ENCODE results near the gene CEP295NL. TPM values are rescaled to one million over a fixed set of nuclear protein-coding genes. Genes with fewer than 3 reads are reported as not detected.

The CEP295NL gene
- total and polyA plus RNA-seq, 2 of the 13 experiments (the other 11 are each of a cell fraction or from before 2014, with no cell fraction given) = not detected

GRCh38 chr17:78951967-78952551 is 49.1 kb upstream of the CEP295NL start (continued):
- TF ChIP-seq, protein P1, sequence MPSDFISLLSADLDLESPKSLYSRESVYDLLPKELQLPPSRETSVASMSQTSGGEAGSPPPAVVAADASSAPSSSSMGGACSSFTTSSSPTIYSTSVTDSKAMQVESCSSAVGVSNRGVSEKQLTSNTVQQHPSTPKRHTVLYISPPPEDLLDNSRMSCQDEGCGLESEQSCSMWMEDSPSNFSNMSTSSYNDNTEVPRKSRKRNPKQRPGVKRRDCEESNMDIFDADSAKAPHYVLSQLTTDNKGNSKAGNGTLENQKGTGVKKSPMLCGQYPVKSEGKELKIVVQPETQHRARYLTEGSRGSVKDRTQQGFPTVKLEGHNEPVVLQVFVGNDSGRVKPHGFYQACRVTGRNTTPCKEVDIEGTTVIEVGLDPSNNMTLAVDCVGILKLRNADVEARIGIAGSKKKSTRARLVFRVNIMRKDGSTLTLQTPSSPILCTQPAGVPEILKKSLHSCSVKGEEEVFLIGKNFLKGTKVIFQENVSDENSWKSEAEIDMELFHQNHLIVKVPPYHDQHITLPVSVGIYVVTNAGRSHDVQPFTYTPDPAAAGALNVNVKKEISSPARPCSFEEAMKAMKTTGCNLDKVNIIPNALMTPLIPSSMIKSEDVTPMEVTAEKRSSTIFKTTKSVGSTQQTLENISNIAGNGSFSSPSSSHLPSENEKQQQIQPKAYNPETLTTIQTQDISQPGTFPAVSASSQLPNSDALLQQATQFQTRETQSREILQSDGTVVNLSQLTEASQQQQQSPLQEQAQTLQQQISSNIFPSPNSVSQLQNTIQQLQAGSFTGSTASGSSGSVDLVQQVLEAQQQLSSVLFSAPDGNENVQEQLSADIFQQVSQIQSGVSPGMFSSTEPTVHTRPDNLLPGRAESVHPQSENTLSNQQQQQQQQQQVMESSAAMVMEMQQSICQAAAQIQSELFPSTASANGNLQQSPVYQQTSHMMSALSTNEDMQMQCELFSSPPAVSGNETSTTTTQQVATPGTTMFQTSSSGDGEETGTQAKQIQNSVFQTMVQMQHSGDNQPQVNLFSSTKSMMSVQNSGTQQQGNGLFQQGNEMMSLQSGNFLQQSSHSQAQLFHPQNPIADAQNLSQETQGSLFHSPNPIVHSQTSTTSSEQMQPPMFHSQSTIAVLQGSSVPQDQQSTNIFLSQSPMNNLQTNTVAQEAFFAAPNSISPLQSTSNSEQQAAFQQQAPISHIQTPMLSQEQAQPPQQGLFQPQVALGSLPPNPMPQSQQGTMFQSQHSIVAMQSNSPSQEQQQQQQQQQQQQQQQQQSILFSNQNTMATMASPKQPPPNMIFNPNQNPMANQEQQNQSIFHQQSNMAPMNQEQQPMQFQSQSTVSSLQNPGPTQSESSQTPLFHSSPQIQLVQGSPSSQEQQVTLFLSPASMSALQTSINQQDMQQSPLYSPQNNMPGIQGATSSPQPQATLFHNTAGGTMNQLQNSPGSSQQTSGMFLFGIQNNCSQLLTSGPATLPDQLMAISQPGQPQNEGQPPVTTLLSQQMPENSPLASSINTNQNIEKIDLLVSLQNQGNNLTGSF (CRISPR knock-in tag; IDR thresholded peaks at IDR 0.05) = no peak
- TF ChIP-seq GFI1 (CRISPR knock-in tag; IDR thresholded peaks at IDR 0.05; ENCODE audit: borderline replicate concordance) (peak; percentile 74), SAP130 (CRISPR knock-in tag; IDR thresholded peaks at IDR 0.05; ENCODE audit: low read depth) (peak; percentile 60), HOXA3 (CRISPR knock-in tag; IDR thresholded peaks at IDR 0.05) (peak; percentile 41; the same call in 1 of the 2 replicates), ZNF761 (CRISPR knock-in tag; conservative IDR thresholded peaks at IDR 0.05) (no peak), AHDC1 (CRISPR knock-in tag; IDR thresholded peaks at IDR 0.05; ENCODE audit: borderline replicate concordance) (0 out of 2 replicates have a peak, but pooled peaks have one; percentile 37), TBX2 (CRISPR knock-in tag; IDR thresholded peaks at IDR 0.05; ENCODE audit: borderline replicate concordance) (peak; percentile 18; the same call in 1 of the 2 replicates), ATM (IDR thresholded peaks at IDR 0.05; ENCODE audit: borderline replicate concordance) (no peak), KDM1A (CRISPR knock-in tag; IDR thresholded peaks at IDR 0.05) (no peak), DNMT1 (CRISPR knock-in tag; IDR thresholded peaks at IDR 0.05) (0 out of 2 replicates have a peak, but pooled peaks have one; percentile 0)

Measured in HepG2 (cell line).